Trophoblast cell (in vitro differentiated cells and primary cell): ENCODE results near the gene FAM219B.
"Not testable (repeated sequence)": the region's sequence is repeated elsewhere in the genome, so short reads cannot be mapped to it uniquely, and the experiment has no call there.

Experiments used
- DNase-seq, 2 donors: peaks; one replicate each; pipeline ENCODE4 v3.0.0-alpha.2; 2016
- H2AFZ ChIP-seq: 2 replicates; pipeline ENCODE4 v1.6.1; 2013; ENCODE audit warnings: low read length, moderate library complexity, mild to moderate bottlenecking; ENCODE audit not compliant: insufficient read depth, poor library complexity
- H2AK5ac ChIP-seq: 2 replicates; pipeline ENCODE4 v1.6.1; 2013; ENCODE audit warnings: mild to moderate bottlenecking, low read length
- H2BK120ac ChIP-seq: 2 replicates; pipeline ENCODE4 v1.6.1; 2013; ENCODE audit warnings: low read length, mild to moderate bottlenecking, moderate library complexity; ENCODE audit not compliant: insufficient read depth, poor library complexity
- H2BK12ac ChIP-seq: 2 replicates; pipeline ENCODE4 v1.6.1; 2013; ENCODE audit warnings: mild to moderate bottlenecking, low read length, moderate library complexity
- H2BK5ac ChIP-seq: 2 replicates; pipeline ENCODE4 v1.6.1; 2013; ENCODE audit warnings: low read length, low read depth, moderate library complexity, mild to moderate bottlenecking; ENCODE audit not compliant: poor library complexity
- H3K14ac ChIP-seq: 2 replicates; pipeline ENCODE4 v1.6.1; 2013; ENCODE audit warnings: mild to moderate bottlenecking, low read length
- H3K18ac ChIP-seq: 2 replicates; pipeline ENCODE4 v1.6.1; 2013; ENCODE audit warnings: mild to moderate bottlenecking, low read length
- H3K23ac ChIP-seq: 2 replicates; pipeline ENCODE4 v1.6.1; 2013; ENCODE audit warnings: low read length
- H3K27ac ChIP-seq: 2 replicates; pipeline ENCODE4 v1.5.1; 2013; ENCODE audit warnings: low read depth, mild to moderate bottlenecking, inconsistent platforms, low read length, moderate library complexity
- H3K27me3 ChIP-seq: 2 replicates; pipeline ENCODE4 v1.6.1; 2013; ENCODE audit warnings: inconsistent platforms, mild to moderate bottlenecking, low read length, moderate library complexity; ENCODE audit not compliant: insufficient read depth
- H3K36me3 ChIP-seq, 2 experiments: 1 replicate in 1 of 2; 2 replicates in 1 of 2; pipeline ENCODE4 v1.6.1; 2013; ENCODE audit warnings: low read length in 2 of 2, mild to moderate bottlenecking in 2 of 2, moderate library complexity in 1 of 2; ENCODE audit not compliant: insufficient read depth in 2 of 2, control insufficient read depth in 1 of 2
- H3K4ac ChIP-seq: 2 replicates; pipeline ENCODE4 v1.6.1; 2013; ENCODE audit warnings: low read depth, mild to moderate bottlenecking, low read length, moderate library complexity
- H3K4me1 ChIP-seq, 2 experiments: 1 replicate in 1 of 2; 2 replicates in 1 of 2; pipeline ENCODE4 v1.6.1; 2013; ENCODE audit warnings: low read length in 2 of 2, mild to moderate bottlenecking in 2 of 2, moderate library complexity in 1 of 2; ENCODE audit not compliant: insufficient read depth in 2 of 2, control insufficient read depth in 1 of 2
- H3K4me2 ChIP-seq: 2 replicates; pipeline ENCODE4 v1.6.1; 2013; ENCODE audit warnings: inconsistent platforms, mild to moderate bottlenecking, low read length, moderate library complexity
- H3K4me3 ChIP-seq: 2 replicates; pipeline ENCODE4 v1.5.1; 2013; ENCODE audit warnings: mild to moderate bottlenecking, low read depth, low read length, inconsistent platforms
- H3K79me1 ChIP-seq: one replicate; pipeline ENCODE4 v1.6.1; 2013; ENCODE audit warnings: low read length
- H3K79me2 ChIP-seq: 2 replicates; pipeline ENCODE4 v1.6.1; 2013; ENCODE audit warnings: low read length, mild to moderate bottlenecking; ENCODE audit not compliant: control insufficient read depth, insufficient read depth, poor library complexity
- H3K9ac ChIP-seq: 2 replicates; pipeline ENCODE4 v1.6.1; 2013; ENCODE audit warnings: mild to moderate bottlenecking, low read length
- H3K9me3 ChIP-seq: 2 replicates; pipeline ENCODE4 v1.6.1; 2013; ENCODE audit warnings: low read depth, mild to moderate bottlenecking, control low read depth, inconsistent platforms, low read length; ENCODE audit not compliant: insufficient read depth
- H4K12ac ChIP-seq: 2 replicates; pipeline ENCODE4 v1.6.1; 2013; ENCODE audit warnings: low read depth, mild to moderate bottlenecking, low read length, moderate library complexity
- H4K8ac ChIP-seq: 2 replicates; pipeline ENCODE4 v1.6.1; 2013; ENCODE audit warnings: low read depth, mild to moderate bottlenecking, low read length, moderate library complexity
- H4K91ac ChIP-seq: one replicate; pipeline ENCODE4 v1.6.1; 2013; ENCODE audit warnings: low read depth, mild to moderate bottlenecking, low read length, moderate library complexity
- WGBS: extraction: QIAGEN DNeasy Blood & Tissue Kit; methylation state at CpG from one replicate; pipeline ENCODE4 v1.1.7; 2013; ENCODE audit warnings: missing lambda C conversion rate; ENCODE audit not compliant: insufficient read length, insufficient coverage; ENCODE audit errors: extremely low coverage; 5-methylcytosine and 5-hydroxymethylcytosine counted together

Gene FAM219B

DNA sequence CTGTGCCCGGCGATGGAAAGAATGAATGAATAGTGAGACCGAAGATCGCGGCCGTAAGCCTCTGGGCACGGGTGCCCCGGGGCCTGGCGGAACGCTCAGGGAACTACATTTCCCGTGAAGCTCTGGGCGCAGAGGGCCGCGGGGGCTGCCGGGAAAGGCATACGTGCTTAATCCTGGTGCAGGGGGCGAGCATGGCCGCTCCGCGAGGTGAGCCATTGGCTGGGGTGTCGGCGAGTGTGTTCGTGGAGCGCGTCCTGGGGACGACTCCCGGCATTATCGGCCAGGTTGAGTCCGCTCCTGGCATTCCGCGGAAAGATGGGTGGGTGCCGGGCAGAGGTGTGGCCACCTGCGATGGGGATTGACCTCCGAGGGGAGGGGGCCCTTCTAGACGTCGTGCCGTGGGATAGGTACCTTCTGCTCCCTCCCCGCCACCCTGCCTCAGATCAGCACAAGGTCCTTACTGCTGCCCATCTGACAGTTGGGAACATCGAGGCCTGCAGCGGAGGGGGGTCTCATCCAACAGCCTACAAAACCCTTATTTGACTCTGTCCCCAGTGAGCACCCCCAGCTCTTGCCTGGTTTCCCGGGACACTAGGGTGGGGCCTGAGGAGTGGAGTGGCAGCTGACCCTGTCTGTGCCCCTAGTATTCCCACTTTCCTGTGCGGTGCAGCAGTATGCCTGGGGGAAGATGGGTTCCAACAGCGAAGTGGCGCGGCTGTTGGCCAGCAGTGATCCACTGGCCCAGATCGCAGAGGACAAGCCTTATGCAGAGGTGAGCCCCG is 16.6 kb downstream of the FAM219B start, which contains the start of gene MPI:
MPI (plus strand) TSS at position 160 of the 782 bp plus-strand sequence; CDS start at position 192, 32 bp downstream.
- Histone ChIP-seq H2BK120ac (peak within 1 kb of the TSS; percentile 74), H3K79me2 (peaks cover 5% of the 10 kb centered on the region), H3K27ac (peak within 1 kb of the TSS; percentile 34), H3K18ac (peak within 1 kb of the TSS; percentile 92), H3K9ac (peak within 1 kb of the TSS; percentile 92), H3K27me3 (no peaks in the 10 kb centered on the region), H3K4ac (peak within 1 kb of the TSS; percentile 49), H4K91ac (peak within 1 kb of the TSS; percentile 86), H4K12ac (peak within 1 kb of the TSS; percentile 92), H2BK12ac (peak within 1 kb of the TSS; percentile 5), H3K23ac (no peak within 1 kb of the TSS), H4K8ac (peak within 1 kb of the TSS; percentile 96), H2BK5ac (peak within 1 kb of the TSS; percentile 59), H3K4me2 (peak within 1 kb of the TSS; percentile 89), H3K79me1 (peaks cover 5% of the 10 kb centered on the region), H3K4me3 (peak within 1 kb of the TSS; percentile 88), H3K36me3 (peaks cover 19 to 23% of the 10 kb centered on the region in 2 experiments), H2AFZ (peak within 1 kb of the TSS; percentile 94), H3K4me1 (peaks cover 7 to 11% of the 10 kb centered on the region in 2 experiments), H2AK5ac (peak within 1 kb of the TSS; percentile 51), H3K9me3 (no peaks in the 10 kb centered on the region), H3K14ac (peak within 1 kb of the TSS; percentile 94)
- DNase-seq: peak; percentile 92
- WGBS: no CpG with 5 or more reads among the region's 47 CpGs

DNA sequence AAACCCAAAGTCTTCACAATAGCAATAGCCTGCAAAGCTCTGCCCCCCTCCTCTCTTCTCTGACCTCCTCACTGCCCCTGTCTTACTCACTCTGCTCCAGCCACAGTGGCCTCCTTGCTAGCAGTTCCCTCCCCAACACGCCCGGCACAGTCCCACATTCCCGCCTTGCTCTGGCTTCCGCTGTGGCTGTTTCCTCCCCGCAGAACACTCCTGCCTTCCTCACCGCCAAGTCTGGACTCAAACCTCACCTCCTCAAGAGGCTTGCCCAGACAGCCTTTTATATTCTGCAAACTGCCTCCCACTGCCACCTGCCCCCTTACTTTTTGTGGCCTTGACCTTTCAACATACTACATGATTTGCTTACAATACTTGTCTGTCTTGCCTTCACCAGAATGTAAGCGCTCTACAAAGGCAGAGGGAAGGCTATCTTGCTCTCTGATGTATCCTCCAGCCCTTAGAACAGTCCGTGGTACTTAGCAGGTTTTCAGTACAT is 17.2 kb downstream of the FAM219B start:
- WGBS: no CpG with 5 or more reads among the region's 8 CpGs
- Histone ChIP-seq H3K23ac (no peak overlapping the region), H3K27ac (peak overlapping the region; percentile 1)

DNA sequence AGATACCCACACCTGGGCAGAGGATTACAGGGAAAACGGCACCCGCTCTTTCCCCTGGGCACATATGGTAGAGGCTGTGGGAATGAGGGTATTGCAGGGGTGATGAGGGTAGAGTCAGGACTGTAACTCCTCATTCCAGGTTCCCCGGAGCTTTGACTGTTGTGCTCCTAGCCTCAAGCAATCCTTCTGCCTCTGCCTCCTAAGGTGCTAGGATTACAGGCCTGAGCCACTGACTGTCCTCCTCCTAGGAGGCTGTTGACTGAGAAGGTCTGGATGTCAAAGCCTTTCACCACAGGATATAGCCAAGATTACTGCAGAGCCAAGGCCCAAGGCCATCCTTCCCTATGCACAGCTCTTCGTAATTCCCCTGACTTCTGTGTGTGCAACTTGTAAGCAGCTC is 17.9 kb downstream of the FAM219B start:
- H3K4me3 ChIP-seq: no peak overlapping the region
- H3K79me1 ChIP-seq: peaks cover 5% of the 10 kb centered on the region
- H2BK5ac ChIP-seq: no peak overlapping the region
- peaks cover 7 to 13% of the 10 kb centered on the region in 2 experiments for H3K4me1 ChIP-seq
- H3K27me3 ChIP-seq: no peaks in the 10 kb centered on the region
- no peak overlapping the region for H3K4me2 ChIP-seq
- H3K79me2 ChIP-seq: peaks cover 5% of the 10 kb centered on the region
- no peak overlapping the region for H4K8ac ChIP-seq
- no peaks in the 10 kb centered on the region for H3K9me3 ChIP-seq
- WGBS: no CpG with 5 or more reads among the region's 4 CpGs
- H2BK12ac ChIP-seq: no peak overlapping the region
- H3K9ac ChIP-seq: no peak overlapping the region
- no peak overlapping the region for H2AK5ac ChIP-seq
- H3K36me3 ChIP-seq: peaks cover 19 to 23% of the 10 kb centered on the region in 2 experiments
- H3K23ac ChIP-seq: no peak overlapping the region
- no peak overlapping the region for H4K12ac ChIP-seq
- no peak overlapping the region for H3K4ac ChIP-seq
- DNase-seq: peak; percentile 84 to 85
- H3K27ac ChIP-seq: peak overlapping the region; percentile 1
- no peak overlapping the region for H3K14ac ChIP-seq
- H3K18ac ChIP-seq: no peak overlapping the region
- H2BK120ac ChIP-seq: no peak overlapping the region
- no peak overlapping the region for H4K91ac ChIP-seq
- no peak overlapping the region for H2AFZ ChIP-seq

More for the DNA sequence above, 17.2 kb downstream of the FAM219B start:
- no peak overlapping the region for H3K18ac ChIP-seq
- H2BK12ac ChIP-seq: no peak overlapping the region
- no peak overlapping the region for H3K14ac ChIP-seq
- peak overlapping the region; percentile 20 for H2AFZ ChIP-seq
- peak in 1 of 2 donors; percentile 38 for DNase-seq
- peaks cover 19 to 23% of the 10 kb centered on the region in 2 experiments for H3K36me3 ChIP-seq
- H3K79me2 ChIP-seq: peaks cover 5% of the 10 kb centered on the region
- H3K4me3 ChIP-seq: peak overlapping the region; percentile 88
- no peaks in the 10 kb centered on the region for H3K27me3 ChIP-seq
- H3K4me2 ChIP-seq: peak overlapping the region; percentile 89
- peak overlapping the region; percentile 16 for H4K91ac ChIP-seq
- H2BK5ac ChIP-seq: no peak overlapping the region
- H3K4me1 ChIP-seq: peaks cover 7 to 13% of the 10 kb centered on the region in 2 experiments
- H4K12ac ChIP-seq: no peak overlapping the region
- peaks cover 5% of the 10 kb centered on the region for H3K79me1 ChIP-seq
- no peak overlapping the region for H3K4ac ChIP-seq
- no peak overlapping the region for H2AK5ac ChIP-seq
- H2BK120ac ChIP-seq: no peak overlapping the region
- peak overlapping the region; percentile 31 for H4K8ac ChIP-seq
- no peaks in the 10 kb centered on the region for H3K9me3 ChIP-seq
- peak overlapping the region; percentile 55 for H3K9ac ChIP-seq

DNA sequence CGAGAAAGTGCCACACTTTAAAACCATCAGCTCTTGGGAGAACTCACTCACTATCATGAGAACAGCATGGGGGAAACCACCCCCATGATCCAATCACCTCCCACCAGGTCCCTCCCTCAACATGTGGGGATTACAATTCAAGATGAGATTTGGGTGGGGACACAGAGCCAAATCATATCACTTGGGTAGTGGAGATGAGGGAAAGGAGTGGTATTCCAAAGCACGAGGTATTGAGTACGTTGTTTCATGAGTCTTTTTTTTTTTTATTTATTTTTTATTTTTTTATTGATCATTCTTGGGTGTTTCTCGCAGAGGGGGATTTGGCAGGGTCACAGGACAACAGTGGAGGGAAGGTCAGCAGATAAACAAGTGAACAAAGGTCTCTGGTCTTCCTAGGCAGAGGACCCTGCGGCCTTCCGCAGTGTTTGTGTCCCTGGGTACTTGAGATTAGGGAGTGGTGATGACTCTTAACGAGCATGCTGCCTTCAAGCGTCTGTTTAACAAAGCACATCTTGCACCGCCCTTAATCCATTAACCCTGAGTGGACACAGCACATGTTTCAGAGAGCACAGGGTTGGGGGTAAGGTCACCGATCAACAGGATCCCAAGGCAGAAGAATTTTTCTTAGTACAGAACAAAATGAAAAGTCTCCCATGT is 19.0 kb downstream of the FAM219B start:
- not testable (repeated sequence) for H3K23ac ChIP-seq, H3K18ac ChIP-seq, H3K14ac ChIP-seq, H3K79me1 ChIP-seq, H3K27me3 ChIP-seq, H3K4me3 ChIP-seq, H2BK12ac ChIP-seq, H2BK120ac ChIP-seq, H2AK5ac ChIP-seq, H2BK5ac ChIP-seq, DNase-seq, H4K8ac ChIP-seq, H4K12ac ChIP-seq, H3K27ac ChIP-seq, H3K9ac ChIP-seq, H3K9me3 ChIP-seq, H2AFZ ChIP-seq, H3K4me2 ChIP-seq, H3K4ac ChIP-seq, H3K79me2 ChIP-seq, H4K91ac ChIP-seq
- WGBS: no CpG with 5 or more reads among the region's 10 CpGs
- H3K36me3 ChIP-seq: peaks cover 10 to 12% of the 10 kb centered on the region in 2 experiments
- H3K4me1 ChIP-seq: peaks cover 7 to 13% of the 10 kb centered on the region in 2 experiments
